CD4-positive, alpha-beta T cell treated with Interleukin-6 at 100 ng/mL for 8 hours (primary cell): ENCODE measurements around the gene TUFT1.
"Not testable (repeated sequence)": the region's sequence is repeated elsewhere in the genome, so short reads cannot be mapped to it uniquely, and the experiment has no call there.

Source experiments
- DNase-seq: peaks from one replicate; pipeline ENCODE4 v3.0.0-alpha.2; 2020; ENCODE audit warnings: mixed read lengths, low spot score

Gene TUFT1

GRCh38 chr1:151512801-151513625 lies 27.1 kb upstream of the TUFT1 start:
- DNase-seq: no peak

DNA sequence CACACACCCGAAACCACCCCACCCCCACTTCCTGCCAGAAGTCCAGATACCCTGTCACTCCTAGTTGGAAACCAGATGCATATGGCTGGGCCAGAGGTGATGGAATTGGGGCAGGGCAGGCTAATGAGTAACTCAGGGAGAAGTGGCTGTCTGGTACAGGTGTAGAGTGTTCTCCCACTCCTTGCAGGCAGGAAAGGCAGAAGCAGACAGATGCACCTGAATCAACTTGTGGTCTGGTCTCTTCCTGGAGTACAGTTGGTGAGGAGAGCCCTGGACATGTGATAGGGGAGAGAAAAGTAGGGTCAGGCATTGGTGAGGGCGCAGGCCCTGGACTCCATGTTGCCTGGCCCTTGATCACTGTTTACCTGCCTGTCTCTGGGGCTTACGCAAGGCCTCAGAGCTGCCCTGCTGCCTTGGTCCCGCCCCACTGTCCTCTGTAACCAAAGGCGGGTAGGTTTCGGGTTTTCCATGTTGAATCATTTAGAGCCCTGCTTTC lies 26.4 kb upstream of the TUFT1 start:
- no peak for DNase-seq

- no peak for DNase-seq
These were observed 25.7 kb upstream of the TUFT1 start for GRCh38 chr1:151514366-151514765.

DNA sequence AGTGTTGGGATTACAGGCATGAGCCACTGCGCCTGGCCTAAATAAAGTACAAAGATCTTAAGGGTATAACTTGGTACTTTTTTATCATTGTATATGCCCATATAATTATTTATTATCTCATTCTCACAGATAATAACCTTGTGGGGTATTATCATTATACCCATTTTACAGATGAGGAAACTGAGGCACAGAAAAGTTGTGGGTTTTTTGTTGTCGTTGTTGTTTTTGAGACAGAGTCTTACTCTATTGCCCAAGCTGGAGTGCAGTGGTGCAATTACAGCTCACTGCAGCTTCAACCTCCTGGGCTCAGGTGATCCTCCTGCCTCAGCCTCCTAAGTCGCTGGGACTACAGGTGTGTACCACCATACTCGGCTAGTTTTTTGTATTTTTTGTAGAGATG lies 24.8 kb upstream of the TUFT1 start:
- no peak for DNase-seq

- DNase-seq: no peak
These were observed 24.0 kb upstream of the TUFT1 start for GRCh38 chr1:151516031-151516511.

DNA sequence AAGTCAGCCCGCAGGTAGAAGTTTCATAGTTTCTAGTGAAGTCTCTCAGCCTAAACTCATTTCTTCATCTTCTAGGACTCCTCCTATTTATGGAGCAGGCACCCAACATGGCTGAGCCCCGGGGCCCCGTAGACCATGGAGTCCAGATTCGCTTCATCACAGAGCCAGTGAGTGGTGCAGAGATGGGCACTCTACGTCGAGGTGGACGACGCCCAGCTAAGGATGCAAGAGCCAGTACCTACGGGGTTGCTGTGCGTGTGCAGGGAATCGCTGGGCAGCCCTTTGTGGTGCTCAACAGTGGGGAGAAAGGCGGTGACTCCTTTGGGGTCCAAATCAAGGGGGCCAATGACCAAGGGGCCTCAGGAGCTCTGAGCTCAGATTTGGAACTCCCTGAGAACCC lies 21.7 kb upstream of the TUFT1 start:
- DNase-seq: no peak

- no peak for DNase-seq
These were observed 21.2 kb upstream of the TUFT1 start for GRCh38 chr1:151518936-151519335.

- DNase-seq: no peak
These were observed 20.4 kb upstream of the TUFT1 start for GRCh38 chr1:151519667-151520066.

- no peak for DNase-seq
These were observed 19.8 kb upstream of the TUFT1 start for GRCh38 chr1:151520359-151520758.

DNA sequence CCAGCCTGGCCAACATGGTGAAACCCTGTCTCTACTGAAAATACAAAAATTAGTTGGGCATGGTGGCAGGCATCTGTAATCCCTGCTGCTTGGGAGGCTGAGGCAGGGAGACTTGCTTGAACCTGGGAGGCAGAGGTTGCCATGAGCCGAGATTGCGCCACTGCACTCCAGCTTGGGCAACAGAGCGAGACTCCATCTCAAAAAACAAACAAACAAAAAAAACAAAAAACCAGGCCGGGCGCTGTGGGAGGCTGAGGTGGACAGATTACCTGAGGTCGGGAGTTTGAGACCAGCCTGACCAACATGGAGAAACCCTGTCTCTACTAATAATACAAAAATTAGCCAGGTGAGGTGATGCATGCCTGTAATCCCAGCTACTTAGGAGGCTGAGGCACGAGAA lies 17.7 kb upstream of the TUFT1 start:
- DNase-seq: not testable (repeated sequence)

DNA sequence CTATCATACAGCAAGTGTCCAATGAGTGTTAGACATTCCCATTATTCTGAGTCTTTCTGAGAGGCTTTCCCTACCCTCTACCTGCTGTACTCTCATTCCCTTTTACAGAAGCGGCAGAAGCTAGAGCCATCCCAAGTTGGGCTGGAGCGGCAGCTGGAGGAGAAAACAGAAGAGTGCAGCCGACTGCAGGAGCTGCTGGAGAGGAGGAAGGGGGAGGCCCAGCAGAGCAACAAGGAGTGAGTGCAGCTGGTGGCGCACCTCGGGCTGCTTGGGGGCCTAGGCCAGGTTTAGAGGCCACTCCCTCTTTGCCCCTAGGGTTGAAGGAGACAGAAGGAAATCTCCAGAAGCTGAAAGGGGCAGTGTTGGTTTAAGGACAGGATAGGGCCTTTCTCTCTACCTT lies 16.8 kb upstream of the TUFT1 start:
- no peak for DNase-seq

DNA sequence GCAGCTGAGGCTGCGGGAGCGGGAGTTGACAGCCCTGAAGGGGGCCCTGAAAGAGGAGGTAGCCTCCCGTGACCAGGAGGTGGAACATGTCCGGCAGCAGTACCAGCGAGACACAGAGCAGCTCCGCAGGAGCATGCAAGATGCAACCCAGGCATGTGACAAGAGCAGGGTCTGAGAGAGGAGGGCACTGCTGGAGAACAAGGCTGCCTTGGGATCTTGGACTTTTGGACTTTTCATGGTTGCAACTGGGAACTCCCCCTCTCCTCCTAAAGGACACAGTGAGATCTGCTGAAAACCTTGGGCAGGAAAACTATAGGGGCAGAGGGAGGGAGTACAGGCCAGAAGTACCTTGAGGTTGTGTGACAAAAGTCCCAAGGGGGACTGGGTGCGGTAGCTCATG lies 15.4 kb upstream of the TUFT1 start:
- no peak for DNase-seq

GRCh38 chr1:151526735-151527525 lies 13.2 kb upstream of the TUFT1 start:
- no peak for DNase-seq

DNA sequence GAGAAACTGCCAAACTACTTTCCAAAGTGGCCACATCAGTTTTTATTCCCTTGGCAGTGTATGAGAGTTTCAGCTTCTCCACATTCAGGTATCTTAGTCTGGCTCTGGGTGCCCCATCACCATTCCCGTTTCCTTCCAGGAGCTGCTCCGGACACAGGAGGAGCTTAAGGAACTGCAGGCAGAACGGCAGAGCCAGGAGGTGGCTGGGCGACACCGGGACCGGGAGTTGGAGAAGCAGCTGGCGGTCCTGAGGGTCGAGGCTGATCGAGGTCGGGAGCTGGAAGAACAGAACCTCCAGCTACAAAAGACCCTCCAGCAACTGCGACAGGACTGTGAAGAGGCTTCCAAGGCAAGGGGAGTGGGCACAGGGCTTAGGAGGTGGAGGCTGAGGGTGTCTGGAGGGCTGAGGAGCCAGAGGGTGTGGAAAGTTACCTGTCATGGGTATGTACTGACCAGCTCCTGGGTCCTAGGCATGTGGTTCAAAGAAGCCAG lies 10.9 kb upstream of the TUFT1 start:
- DNase-seq: no peak

GRCh38 chr1:151529781-151530180 lies 10.3 kb upstream of the TUFT1 start:
- no peak for DNase-seq

GRCh38 chr1:151530461-151530860 lies 9.6 kb upstream of the TUFT1 start:
- DNase-seq: no peak

DNA sequence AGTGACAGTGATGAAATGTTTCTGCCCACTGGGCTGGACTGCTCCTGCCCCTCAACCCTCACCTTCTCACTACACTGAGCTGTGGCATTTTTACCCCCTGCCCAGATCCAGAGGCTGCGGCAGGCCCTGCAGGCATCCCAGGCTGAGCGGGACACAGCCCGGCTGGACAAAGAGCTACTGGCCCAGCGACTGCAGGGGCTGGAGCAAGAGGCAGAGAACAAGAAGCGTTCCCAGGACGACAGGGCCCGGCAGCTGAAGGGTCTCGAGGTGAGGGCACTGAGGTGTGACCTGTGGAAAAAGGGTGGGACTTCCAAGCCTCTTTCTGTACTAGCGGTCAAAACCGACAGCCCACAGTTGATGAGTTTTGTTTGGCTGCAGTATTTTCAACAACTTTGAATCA lies 6.2 kb upstream of the TUFT1 start:
- DNase-seq: no peak

- DNase-seq: peak; percentile 74
These were observed 5.3 kb upstream of the TUFT1 start for GRCh38 chr1:151534662-151535278.

GRCh38 chr1:151535326-151536271 lies 4.5 kb upstream of the TUFT1 start:
- DNase-seq: no peak

DNA sequence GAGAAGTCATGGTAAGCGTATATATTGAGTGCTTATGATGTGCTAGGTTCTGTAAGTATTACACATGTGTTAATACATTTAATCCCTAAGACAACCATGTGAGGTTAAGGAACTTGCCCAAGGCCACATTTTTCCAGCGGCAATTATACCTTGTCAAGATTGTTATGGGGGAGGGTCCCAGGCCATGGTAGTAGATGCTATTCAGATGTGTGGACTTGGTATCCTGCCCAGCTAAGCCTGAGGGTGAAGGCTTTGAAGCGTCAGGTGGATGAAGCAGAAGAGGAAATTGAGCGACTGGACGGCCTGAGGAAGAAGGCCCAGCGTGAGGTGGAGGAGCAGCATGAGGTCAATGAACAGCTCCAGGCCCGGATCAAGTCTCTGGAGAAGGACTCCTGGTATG lies 3.6 kb upstream of the TUFT1 start:
- no peak for DNase-seq

DNA sequence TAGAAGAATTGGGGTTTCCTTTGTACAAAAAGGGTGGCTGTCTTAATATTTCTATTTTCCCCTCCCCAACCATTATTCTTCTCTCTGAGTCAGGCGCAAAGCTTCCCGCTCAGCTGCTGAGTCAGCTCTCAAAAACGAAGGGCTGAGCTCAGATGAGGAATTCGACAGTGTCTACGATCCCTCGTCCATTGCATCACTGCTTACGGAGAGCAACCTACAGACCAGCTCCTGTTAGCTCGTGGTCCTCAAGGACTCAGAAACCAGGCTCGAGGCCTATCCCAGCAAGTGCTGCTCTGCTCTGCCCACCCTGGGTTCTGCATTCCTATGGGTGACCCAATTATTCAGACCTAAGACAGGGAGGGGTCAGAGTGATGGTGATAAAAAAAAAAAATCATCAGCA lies 3.0 kb upstream of the TUFT1 start:
- no peak for DNase-seq
